Activated CD4-positive, alpha-beta T cell treated with anti-CD3 and anti-CD28 coated beads for 4 hours (primary cell): ENCODE results near the gene FMOD.
A peak's percentile ranks its signal among the peaks of the same experiment; 100 is the strongest.
"Not testable (repeated sequence)": the region's sequence is repeated elsewhere in the genome, so short reads cannot be mapped to it uniquely, and the experiment has no call there.

Experiments used
- DNase-seq, 2 donors: peaks; one replicate each; pipeline ENCODE4 v3.0.0-alpha.2; 2020

The FMOD gene

DNA sequence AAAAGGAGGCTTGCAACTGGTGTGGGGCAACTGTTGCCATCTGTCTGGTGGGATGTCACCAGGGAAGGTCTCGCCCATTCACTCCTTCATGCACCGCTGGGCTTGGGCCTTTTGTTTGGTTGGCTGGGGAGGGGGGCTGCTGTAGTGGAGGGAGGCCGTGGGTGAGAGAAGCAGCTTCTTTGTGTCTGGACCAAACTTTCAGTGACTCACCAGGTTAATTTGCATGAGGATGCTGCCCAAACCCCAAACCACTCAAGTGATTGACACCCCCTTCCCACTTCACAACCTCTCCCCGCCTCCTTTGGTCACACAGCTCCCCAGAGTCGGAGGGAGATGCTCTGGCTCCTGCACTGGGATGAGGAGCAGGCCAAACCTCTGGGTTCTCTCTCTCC is 25.9 kb downstream of the FMOD start:
- DNase-seq: peak; percentile 45 to 48

DNA sequence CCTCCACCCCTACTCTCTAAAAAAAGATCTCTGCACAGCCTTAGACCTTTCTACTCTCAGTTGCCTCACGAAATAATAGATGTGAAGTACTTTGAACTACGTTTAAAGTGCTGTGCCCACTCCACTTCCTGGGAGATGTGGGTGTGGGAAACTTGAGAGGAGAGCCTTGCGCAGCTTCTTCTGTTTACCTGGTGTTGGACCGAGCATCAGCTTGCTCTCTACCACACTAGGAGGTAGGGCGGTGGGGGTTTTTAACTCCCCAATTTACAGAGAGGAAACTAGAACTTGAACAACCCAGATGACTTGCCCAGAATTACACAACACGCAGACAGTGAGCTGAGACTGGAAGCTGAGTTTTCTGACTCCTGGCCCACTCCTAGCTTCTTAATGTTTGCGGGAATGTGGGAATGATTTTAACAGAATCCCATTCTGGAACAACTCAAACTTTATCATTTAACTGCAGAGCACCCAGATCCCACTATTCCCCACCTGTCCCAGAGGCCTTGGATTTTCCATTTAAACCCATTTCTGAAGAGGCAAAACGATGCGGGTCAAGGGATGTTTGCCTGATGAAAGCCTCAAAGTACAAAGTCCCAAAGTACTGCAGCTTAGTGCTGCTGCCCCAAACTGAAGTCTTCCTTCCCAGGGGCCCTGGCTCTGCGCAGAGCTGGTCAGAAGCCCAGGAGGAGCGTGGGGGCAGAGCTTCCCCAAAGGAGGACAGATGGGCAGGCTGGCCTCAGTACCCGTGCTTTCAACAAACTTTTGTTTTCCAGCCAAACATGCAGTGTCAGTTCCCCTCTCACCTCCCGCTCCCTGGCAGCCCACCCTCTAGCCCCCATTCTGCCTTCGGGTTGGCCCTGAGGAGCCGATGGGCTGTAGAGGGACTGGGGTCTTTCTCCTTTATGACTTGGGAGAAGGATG is 26.6 kb downstream of the FMOD start:
- DNase-seq: peak; percentile 48 to 59

GRCh38 chr1:203323587-203323986 is 27.3 kb downstream of the FMOD start:
- no peak for DNase-seq

DNA sequence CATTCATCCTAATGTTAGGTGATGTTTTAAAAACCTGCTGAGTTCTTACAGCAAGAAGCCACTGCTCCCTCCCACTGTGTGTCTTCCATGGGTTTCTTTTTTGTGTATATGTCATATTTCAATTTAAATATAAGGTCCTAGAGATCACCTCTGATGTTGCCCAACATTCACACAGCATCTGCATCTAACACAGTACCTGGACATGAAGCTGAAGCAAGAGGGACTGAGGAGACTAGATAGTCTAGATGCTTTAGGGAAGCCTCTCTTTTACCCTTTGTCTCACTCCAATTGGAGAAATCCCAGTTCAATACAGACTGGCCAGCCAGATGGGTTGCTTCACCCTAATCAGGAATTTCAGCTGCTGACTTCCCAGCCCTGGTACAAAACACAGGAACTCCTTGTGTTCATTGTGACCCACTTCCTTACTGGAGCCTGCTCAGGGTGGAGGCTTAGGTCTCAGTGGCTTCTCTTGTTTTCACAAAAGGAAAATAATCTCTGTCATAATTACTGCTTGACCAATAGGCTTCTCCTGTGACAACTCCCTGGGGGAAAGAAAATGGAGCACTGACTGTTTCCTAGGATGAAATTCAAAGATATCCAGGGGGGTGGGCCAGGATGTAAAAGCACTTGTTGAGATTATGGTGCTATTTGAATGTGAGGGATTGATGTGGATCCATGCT is 28.3 kb downstream of the FMOD start:
- DNase-seq: no peak

GRCh38 chr1:203321273-203322052 is 29.5 kb downstream of the FMOD start:
- DNase-seq: no peak

DNA sequence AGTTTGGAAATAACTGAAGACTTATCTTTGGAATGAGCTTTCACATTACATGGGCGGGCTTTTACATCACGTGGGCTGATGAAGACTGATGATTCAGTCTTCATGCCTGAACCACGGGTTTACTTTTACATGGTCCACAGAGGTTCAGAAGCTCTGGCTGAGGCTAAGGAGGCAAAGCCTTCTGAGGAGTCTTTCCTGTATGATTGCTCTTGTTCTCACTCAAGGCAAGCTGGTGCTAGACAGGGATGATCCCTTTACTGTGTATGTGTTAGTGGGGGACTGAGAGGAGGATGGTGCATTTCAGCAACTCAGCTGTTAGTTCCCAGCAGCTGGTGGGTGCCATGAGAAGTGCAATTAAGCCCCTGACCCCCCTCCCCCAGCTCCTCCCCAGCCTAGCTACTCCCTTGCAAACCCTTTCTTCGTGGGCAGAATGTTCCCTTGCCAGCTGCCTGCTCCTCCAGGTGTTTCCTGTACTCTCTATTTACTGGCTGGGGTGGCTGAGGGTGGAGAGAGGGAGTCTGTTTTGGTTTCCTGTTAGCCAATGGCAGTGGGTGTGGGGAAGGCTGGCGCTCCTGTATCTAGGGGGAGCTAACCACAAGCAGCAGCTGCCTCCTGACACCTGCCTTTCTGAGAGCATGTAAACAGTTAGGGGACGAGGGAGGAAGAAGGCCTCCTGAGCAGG is 30.2 kb downstream of the FMOD start:
- peak; percentile 48 to 58 for DNase-seq

DNA sequence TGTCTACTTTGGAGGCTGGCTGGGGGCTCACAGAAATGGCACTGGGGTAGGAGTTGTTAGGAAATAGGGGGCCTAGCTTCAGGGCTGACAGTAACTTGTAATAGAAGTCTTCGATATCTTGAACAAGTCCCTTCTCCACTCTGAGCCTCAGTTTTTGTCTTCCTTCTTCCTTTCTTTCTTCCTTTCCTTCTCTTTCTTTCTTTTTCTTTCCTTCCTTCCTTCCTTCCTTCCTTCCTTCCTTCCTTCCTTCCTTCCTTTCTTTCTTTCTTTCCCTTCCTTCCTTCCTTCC is 32.7 kb downstream of the FMOD start:
- no peak for DNase-seq

DNA sequence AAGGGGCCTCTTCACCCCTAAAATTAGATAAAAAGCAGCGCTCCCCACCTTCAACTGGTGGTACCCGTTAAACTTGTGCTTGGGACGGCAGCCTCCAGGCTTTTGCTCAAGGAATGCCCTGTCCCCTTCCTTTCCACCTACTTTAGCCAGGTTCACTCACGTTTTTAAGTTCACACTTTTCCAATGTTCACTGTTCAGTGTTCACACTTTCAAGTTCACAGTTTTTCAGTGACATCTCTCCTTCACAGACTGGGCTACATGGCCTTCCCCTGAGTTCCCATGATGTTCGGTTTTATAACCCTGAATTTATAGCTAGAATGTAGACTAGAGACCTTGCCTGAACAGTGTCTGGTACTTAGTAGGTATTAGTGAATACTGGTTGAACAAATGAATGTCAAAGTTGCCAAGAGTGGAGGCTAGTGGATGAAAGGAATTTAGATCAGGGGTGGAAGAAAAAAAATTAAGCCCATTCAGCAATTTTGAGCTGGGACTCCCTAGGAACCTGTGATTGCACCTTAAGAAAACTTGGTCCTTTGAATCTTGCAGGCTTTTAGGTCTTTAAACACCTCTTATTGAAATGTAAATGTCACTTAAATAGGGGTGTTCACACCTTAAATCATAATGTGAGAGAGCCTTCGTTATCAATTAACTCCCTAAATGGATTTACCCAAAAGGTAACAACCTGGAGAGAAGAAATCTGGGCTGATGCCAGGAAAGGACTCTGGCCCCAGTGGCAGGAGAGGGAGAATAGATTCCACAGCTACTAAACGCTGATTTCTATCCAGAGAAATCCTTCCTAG is 33.3 kb downstream of the FMOD start:
- DNase-seq: no peak

DNA sequence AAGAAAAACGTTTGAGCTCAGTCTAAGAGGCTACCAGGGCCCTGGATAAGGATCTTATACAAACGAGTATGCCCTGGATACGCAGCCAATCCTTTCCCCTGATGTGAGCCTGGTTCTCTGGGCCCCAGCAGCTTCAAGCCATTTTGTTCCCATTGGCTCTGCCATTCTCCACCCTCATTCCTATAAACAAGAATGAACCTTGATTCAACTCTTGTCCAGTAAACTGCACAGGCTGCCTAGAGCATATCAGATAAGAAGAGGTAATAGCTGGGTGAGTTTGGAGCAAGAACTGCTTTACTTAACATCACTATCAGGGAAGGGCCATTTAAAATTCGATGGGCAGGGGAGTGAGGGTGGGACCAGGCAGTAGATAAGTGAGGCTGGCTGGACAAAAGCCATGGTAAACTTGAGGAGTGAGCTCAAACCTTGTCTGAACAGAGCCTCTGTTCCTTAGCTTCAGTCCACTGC is 34.3 kb downstream of the FMOD start:
- no peak for DNase-seq

- not testable (repeated sequence) for DNase-seq
These were observed 36.7 kb downstream of the FMOD start for GRCh38 chr1:203314025-203314759.

DNA sequence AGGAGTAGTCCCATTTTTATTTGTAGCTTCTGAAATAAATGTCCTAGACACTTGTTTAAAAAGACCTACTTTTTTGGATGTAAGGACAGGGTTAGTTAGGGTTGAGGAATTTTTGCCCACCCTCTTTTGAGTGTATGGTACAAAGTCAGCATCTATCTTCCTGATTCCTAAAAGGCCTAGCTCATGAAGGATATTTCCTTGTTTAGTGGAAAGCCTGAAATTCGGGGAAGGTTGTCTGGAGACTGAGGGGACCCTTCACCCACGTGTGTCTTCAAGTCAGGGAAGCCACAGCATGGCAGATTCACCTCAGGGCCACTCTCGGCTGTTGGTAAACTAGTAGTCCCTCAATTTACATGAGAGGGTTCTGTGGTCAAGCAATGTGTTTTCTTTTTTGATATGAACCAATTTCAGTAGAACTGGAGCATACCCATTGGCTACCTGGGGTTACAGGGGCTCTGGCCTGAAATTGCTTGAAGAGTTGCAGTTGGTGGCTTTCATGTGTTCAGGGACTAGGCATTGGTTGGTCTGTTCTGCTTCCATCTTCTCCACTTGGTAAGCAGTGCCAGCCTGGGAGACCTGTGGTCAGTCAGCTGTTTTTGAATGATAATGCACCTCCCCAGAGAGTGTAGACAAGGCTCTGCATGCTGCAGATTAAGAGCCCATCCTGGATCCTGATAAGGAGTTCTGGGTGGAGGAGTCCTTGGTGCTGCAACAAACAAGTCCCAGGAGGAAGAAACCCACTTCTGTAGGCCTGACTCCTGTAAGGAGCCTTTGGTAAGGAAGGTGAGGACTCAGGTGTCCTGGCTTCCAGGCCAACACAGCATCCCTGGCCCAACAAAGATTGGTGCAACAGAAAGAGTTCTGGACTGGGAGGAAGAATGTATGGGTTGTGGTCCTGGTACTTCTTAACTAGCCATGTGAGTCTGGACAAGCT is 39.3 kb downstream of the FMOD start:
- peak in 1 of 2 donors; percentile 15 for DNase-seq

DNA sequence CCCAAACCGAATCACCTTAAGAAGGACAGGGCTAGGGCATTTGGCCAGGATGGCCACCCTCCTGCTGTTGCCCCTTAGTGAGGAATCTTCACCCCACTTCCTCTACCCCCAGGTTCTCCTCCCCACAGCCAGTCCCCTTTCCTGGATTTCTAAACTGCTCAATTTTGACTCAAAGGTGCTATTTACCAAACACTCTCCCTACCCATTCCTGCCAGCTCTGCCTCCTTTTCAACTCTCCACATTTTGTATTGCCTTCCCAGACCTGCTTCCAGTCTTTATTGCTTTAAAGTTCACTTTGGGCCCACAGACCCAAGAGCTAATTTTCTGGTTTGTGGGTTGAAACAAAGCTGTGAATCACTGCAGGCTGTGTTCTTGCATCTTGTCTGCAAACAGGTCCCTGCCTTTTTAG is 42.0 kb downstream of the FMOD start:
- peak in 1 of 2 donors; percentile 26 for DNase-seq

DNA sequence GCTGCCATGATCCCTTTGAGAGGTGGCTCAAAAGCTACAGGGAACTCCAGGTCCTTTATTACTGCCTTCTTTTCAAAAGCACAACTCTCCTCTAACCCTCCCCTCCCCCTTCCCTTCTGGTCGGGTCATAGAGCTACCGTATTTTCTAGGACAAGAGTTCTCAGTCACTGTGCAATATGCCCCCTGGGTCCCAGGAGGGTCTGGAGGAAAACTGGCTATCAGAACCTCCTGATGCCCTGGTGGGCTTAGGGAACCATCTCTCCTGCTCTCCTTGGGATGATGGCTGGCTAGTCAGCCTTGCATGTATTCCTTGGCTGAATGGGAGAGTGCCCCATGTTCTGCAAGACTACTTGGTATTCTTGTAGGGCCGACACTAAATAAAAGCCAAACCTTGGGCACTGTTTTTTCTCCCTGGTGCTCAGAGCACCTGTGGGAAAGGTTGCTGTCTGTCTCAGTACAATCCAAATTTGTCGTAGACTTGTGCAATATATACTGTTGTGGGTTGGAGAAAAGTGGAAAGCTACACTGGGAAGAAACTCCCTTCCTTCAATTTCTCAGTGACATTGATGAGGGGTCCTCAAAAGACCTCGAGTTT is 42.5 kb downstream of the FMOD start:
- DNase-seq: no peak

- DNase-seq: peak in 1 of 2 donors; percentile 18
These were observed 43.2 kb downstream of the FMOD start for GRCh38 chr1:203307641-203308126.

DNA sequence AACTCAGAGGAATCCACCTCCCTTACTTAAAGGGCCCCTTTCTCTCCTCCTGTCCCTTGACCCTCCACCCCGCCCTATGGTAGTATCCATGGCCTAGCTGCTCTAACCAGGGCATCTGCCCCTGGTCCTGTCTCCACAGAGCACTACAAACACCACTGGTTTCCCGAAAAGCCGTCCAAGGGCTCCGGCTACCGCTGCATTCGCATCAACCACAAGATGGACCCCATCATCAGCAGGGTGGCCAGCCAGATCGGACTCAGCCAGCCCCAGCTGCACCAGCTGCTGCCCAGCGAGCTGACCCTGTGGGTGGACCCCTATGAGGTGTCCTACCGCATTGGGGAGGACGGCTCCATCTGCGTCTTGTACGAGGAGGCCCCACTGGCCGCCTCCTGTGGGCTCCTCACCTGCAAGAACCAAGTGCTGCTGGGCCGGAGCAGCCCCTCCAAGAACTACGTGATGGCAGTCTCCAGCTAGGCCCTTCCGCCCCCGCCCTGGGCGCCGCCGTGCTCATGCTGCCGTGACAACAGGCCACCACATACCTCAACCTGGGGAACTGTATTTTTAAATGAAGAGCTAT is 43.9 kb downstream of the FMOD start:
- peak; percentile 50 to 53 for DNase-seq

DNA sequence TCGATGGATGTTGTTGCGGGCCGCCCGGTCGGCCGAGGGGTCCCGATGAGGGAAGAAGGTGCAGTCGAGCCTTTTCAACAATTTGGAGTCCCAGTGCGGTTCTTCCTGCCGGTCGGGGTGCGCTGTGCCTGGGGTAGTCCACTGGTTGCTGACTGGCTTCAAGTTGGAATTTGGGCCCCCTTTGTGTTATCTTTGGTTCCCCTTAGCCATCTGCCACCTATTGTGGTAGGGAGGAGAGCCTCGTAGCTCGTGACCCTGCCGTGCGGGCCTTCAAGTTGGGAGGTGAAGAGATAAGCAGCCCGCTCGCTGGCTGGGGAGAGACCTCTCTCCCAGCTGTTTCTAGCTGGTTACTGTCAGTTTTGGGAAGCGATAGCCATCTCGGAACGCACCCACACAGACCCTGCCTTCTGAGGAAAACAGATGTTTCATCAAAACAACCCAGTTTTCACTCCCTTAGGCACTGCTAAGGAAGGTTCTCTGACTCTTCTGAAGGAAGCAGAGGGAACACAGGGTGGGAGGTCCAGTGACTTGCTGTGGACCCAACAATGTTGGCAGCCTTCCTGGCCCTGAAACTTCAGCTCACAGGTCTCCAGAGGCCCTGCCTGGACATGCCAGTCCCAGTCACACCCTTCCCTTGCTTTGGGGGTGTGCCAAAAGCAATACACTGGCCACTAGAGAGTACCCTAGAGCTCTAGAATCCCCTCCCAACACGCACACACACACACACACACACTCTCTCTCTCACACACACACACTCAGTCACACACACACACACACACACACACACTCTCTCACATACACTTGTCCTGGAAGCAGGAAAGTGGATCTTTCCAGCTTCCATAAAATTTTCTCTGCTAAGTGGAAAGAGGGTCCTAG is 44.6 kb downstream of the FMOD start:
- peak; percentile 38 to 47 for DNase-seq

DNA sequence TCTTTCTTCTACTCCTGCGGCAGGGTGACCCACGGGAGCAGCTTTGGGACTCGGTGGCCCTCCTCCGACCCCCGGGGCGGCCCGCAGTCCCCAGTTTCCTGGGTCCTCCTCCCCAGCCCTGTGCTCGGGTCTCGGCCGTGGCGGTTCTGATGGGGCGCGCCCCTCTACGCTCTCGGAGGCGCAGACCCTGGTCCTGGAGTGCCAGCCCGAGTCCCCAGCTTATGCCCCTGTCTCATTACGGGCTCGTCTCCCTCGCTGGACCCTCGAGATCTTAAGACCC is 45.2 kb downstream of the FMOD start:
- no peak for DNase-seq
